NCI-H2107 treated with DMSO at 0.1 percent for 48 hours (cell line): ENCODE results near the gene GPR17.

Experiments used
- DNase-seq: peaks from one replicate; lab custom pipeline; 2025; ENCODE audit not compliant: unreplicated experiment; lab: John Stamatoyannopoulos, UW

Gene GPR17

GRCh38 chr2:127670055-127670956 lies 24.4 kb downstream of the GPR17 start:
- no peak for DNase-seq

DNA sequence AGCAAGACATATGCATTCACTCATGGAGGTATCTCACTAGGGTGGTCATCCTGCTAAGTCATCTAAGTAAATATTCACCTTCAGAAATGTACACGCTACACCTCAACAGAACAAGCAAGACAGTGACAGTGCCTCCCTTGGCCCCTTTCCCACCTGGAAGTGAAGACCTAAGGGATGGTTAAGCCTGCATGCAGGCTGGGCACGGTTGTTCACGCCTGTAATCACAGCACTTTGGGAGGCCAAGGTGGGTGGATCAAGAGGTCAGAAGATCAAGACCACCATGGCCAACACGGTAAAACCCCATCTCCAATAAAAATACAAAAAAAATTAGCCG lies 25.0 kb downstream of the GPR17 start:
- DNase-seq, result no peak

GRCh38 chr2:127671557-127672302 lies 25.8 kb downstream of the GPR17 start:
- no peak for DNase-seq

- DNase-seq, result no peak
These were observed 26.6 kb downstream of the GPR17 start for GRCh38 chr2:127672341-127673224.

DNA sequence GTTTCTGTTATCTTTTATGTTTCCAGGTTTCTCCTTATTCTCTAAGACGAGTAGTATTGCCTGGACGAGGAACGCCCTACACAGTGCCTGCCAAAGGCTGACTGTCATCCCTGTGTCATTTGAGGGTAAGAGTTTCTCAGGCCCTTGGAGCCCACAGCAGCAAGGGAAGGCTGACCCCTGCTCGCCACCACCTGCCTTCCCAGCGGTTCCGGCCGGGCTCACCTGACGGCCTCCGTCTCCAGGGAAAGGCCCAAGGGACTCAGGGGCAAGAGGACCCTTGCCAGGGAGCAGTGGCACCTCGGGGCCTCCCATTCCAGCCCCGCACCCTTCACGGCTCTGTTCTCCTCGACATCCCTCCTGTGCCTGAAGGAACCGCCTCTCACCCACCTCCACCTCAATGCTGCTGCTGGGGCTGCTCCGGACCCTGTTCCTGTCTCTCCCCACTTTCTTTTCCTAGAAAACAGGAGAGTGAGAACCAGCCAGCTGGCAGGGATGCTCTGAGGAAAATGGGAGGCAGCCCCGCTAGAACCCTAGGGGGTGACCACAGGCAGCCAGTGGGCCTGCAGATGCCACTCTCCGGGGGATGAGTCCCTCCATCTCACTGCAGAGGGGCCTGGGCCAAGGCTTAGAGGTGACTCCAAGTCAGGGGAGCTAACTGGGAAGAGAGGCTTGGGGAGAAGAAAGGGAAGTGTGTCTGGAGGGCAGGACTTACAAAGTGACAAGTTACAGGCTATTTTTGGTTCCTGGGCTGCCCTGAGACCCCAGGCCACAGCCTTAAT lies 27.5 kb downstream of the GPR17 start:
- DNase-seq, result no peak

- no peak for DNase-seq
These were observed 28.6 kb downstream of the GPR17 start for GRCh38 chr2:127674241-127675209.

DNA sequence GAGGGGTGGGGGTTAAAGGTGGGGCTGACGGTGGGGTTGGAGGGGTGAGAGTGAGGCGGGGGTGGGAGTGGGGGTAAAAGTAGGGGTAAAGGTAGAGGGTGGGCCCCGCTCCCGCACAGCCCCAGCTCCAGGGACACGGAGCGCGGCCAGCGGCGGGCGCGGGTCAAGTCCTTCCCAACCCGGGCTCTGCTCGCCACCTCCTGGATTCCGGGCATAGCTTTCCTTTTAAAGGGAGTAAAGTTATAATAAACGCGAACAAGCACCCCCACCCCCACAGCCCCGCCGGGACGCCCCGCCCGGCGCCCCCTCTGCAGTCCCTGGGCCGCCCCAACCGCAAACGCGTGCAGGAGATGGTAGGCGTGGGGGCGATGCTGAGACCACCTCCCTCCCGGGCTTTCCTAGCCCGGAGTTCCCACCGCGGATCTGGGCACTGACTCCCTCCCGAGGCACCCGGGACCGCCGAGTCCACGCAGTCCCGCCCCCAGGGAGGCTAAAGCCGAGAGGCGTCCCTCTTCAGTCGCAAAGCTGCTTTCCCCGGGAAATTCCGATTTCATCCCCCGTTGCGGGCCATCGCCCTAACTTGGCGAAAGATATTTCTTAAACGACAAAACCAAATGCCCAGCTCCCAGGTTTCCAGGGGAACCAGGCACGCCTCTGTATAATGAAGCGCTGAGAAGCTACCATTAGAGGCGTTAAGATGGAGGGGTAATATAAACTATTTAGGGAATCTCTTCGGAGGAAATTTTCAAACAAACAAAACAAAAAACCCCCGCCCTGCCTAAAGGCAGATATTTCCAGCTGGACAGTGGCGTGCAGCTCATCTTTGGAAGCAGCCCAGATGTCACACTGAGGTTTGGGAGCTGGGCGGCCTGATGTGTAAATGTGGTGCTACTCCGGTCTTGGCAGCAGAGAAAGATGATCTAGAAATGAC lies 29.6 kb downstream of the GPR17 start, which contains the start of gene LIMS2:
TSS of gene LIMS2 (minus strand) at position 200 of the 931 bp plus-strand sequence. CDS start 506 bp downstream, outside the sequence.
- DNase-seq, result no peak

DNA sequence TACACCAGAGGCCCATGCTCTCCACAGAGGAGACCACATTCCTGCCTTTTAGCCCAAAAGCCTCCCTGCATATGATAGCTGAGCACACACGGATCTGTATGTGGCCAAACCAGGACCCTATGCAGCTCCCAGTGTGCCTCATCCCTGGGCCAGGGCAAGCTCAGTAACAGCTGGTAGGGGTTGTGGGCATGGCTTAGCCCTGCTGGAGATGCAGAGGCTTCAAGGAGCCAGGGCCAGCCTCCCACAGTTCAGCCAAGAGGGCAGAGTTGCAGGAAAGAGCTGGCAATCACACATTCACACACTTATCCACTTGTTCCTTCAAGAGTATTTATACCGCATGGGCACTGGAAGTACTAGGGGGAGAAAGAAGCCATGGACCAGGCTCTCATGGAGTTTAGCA lies 31.0 kb downstream of the GPR17 start:
- no peak for DNase-seq

DNA sequence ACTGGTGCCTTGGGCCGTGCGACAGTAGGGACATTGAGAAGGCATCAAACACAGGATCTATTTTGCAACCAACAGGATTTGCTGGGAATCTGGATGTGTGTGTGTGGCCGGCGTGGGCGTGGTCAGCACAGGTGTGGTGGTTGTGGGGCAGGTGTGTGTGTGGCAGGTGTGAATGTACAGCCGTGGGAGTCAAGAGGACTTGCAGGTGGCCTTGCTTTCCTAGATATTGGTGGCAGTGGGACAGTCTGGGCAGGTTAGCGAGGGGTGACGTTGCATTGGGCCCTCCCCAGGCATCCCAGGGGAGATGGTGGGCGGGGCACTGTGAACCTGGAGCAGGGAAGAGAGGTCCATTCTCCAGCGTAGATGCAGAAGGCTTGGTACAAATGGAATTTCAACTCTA lies 32.6 kb downstream of the GPR17 start:
- no peak for DNase-seq

- DNase-seq, result no peak
These were observed 33.0 kb downstream of the GPR17 start for GRCh38 chr2:127678991-127679390.

- no peak for DNase-seq
These were observed 33.9 kb downstream of the GPR17 start for GRCh38 chr2:127679680-127680361.

GRCh38 chr2:127680706-127681287 lies 34.8 kb downstream of the GPR17 start:
- no peak for DNase-seq

DNA sequence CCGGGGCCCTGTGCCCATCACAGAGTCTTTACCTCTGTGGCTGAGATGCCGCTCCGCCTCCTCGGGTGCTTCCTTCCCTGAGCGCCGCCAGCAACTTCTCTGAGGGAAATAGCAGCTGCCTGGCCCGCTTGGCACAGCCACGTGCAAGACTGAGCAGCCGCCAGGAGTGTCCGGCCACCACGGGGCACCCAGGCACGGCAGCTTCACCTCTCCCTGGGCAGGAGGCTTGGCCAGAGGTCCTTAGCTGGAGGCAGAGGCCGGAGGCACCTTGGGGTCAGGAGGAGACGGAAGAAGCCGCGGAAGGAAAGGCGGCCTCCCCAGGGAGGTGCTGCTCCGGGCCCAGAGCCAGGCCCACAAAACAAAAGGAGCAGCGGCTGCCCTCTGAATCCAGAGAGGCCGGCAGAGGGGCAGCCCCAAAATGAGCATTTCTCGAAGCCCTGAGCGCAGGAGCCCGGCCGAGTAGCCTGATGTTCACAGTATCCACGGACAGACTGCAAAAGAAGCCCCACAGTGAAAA lies 35.4 kb downstream of the GPR17 start:
- DNase-seq, result no peak

- no peak for DNase-seq
These were observed 36.3 kb downstream of the GPR17 start for GRCh38 chr2:127681976-127682857.

GRCh38 chr2:127683056-127683455 lies 37.1 kb downstream of the GPR17 start:
- DNase-seq, result no peak

DNA sequence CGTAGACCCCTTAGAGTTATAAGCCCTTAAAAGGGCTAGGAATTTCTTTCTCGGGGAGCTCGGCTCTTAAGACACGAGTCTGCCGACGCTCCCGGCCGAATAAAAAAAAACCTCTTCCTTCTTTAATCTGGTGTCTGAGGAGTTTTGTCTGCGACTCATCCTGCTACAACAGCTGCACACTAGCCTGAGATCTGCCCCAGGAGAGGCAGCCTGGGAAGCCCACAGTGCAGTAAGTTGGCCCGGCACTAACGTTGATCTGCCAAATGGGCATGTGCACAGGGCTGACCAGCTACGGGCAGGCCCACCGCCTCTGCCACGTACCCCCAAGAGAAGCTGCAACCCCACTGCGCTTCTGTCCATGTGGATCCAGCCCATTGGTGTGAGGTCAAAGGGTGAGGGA lies 37.8 kb downstream of the GPR17 start:
- DNase-seq, result no peak
